ENCODE measurements around the gene ARAP1.

DNA sequence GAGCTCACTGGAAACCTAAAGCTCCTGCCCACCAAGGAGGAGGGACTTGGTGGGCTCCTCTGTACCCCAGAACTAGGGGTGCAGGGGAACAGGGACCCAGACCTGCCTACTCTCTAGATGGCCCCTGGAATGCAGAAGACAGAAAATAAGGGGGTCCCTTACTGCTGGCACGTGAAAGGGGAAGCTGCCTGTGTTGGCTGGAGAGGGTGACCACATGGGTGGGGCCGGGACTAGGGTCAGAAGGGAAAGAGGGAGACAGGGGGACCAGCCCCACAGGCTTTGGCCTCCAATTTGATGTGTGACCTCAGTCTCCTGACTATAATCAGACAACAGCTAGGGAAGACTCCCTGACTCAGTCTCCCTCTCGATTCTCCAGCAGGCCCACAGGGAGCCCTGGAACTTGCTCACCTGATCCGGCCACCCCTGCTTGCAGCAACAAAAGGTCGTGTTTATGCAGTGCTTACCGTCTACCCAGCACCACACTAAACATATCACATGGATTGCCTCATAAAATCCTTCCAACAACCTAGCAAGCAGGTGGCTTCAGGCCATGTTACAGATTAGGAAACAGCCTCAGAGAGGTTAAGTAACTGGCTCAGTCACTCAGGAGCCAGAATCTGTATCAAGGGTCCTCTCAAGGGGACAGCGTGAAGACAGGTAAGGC lies 10.2 kb downstream of the ARAP1 start:
- no peak for TF ChIP-seq FOXP2 (optimal IDR thresholded peaks at IDR 0.05; ENCODE audit: control extremely low read depth, extremely low read length, insufficient read depth)
- no peak for TF ChIP-seq POLR2AphosphoS5 (IDR thresholded peaks at IDR 0.05; ENCODE audit: borderline replicate concordance, low read depth, low read length)
- TF ChIP-seq EZH2 (IDR thresholded peaks at IDR 0.05) = no peak
